ENCODE data around the gene LRBA.

DNA sequence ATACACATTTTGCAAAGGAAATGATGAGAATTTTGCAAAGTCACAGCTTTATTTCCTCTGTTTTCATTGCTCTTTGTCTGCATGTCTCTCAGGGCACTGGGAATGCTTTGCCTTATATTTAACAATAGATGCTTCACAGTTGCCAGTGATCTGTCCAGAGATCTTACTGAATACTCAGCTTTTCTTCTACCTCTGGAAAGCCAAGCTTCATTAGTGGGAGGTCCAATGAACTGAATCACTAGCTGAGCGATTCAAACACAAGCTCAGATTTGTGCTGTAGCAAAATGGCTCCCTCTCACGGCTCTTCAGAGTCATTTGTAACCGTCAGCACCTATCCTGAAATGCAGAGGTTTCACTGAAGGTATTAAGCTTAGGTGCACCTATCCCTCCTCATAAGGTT lies 797.9 kb downstream of the LRBA start:
- TF ChIP-seq RCOR1 (IDR thresholded peaks at IDR 0.05; ENCODE audit: borderline replicate concordance in 1 of 2, low read depth in 2 of 2, low read length in 2 of 2), result 0 out of 4 replicates have a peak, but pooled peaks of 1 of the 2 experiments have one; percentile 31
- TF ChIP-seq, protein P1, sequence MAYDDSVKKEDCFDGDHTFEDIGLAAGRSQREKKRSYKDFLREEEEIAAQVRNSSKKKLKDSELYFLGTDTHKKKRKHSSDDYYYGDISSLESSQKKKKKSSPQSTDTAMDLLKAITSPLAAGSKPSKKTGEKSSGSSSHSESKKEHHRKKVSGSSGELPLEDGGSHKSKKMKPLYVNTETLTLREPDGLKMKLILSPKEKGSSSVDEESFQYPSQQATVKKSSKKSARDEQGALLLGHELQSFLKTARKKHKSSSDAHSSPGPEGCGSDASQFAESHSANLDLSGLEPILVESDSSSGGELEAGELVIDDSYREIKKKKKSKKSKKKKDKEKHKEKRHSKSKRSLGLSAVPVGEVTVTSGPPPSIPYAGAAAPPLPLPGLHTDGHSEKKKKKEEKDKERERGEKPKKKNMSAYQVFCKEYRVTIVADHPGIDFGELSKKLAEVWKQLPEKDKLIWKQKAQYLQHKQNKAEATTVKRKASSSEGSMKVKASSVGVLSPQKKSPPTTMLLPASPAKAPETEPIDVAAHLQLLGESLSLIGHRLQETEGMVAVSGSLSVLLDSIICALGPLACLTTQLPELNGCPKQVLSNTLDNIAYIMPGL (CRISPR knock-in tag; IDR thresholded peaks at IDR 0.05), result no peak
- no peak for TF ChIP-seq BRCA1 (IDR thresholded peaks at IDR 0.05)
- TF ChIP-seq BRCA1 (CRISPR knock-in tag; IDR thresholded peaks at IDR 0.05), result no peak
- TF ChIP-seq MXI1 (IDR thresholded peaks at IDR 0.05; ENCODE audit: low read depth, low read length), result no peak
- TF ChIP-seq NR2C2 (CRISPR knock-in tag; IDR thresholded peaks at IDR 0.05), result no peak
- TF ChIP-seq NR2C2 (tag; IDR thresholded peaks at IDR 0.05), result no peak
- no peak for TF ChIP-seq POLR2G (IDR thresholded peaks at IDR 0.05; ENCODE audit: low read depth, low read length)
- TF ChIP-seq, protein P2, sequence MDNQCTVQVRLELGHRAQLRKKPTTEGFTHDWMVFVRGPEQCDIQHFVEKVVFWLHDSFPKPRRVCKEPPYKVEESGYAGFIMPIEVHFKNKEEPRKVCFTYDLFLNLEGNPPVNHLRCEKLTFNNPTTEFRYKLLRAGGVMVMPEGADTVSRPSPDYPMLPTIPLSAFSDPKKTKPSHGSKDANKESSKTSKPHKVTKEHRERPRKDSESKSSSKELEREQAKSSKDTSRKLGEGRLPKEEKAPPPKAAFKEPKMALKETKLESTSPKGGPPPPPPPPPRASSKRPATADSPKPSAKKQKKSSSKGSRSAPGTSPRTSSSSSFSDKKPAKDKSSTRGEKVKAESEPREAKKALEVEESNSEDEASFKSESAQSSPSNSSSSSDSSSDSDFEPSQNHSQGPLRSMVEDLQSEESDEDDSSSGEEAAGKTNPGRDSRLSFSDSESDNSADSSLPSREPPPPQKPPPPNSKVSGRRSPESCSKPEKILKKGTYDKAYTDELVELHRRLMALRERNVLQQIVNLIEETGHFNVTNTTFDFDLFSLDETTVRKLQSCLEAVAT (IDR thresholded peaks at IDR 0.05), result no peak
- TF ChIP-seq, protein P3, sequence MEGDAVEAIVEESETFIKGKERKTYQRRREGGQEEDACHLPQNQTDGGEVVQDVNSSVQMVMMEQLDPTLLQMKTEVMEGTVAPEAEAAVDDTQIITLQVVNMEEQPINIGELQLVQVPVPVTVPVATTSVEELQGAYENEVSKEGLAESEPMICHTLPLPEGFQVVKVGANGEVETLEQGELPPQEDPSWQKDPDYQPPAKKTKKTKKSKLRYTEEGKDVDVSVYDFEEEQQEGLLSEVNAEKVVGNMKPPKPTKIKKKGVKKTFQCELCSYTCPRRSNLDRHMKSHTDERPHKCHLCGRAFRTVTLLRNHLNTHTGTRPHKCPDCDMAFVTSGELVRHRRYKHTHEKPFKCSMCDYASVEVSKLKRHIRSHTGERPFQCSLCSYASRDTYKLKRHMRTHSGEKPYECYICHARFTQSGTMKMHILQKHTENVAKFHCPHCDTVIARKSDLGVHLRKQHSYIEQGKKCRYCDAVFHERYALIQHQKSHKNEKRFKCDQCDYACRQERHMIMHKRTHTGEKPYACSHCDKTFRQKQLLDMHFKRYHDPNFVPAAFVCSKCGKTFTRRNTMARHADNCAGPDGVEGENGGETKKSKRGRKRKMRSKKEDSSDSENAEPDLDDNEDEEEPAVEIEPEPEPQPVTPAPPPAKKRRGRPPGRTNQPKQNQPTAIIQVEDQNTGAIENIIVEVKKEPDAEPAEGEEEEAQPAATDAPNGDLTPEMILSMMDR (IDR thresholded peaks at IDR 0.05 in 2 of 3, conservative IDR thresholded peaks at IDR 0.05 in 1 of 3; ENCODE audit: insufficient read depth in 2 of 3, low read depth in 1 of 3, low read length in 3 of 3), result peak in 2 of 3 experiments; percentile 25 to 34; a peak in 2 of 6 replicates

Data from K562 (cell line).